Endometrial microvascular endothelial cells (primary cell): ENCODE results near the gene OPN1SW. TPM values are rescaled to one million over a fixed set of nuclear protein-coding genes. Genes with fewer than 3 reads are reported as not detected.

Source experiments
- in situ Hi-C: cut with HindIII; loops from 2 replicates; pipeline ENCODE4 v1.10.0; 2017; ENCODE audit warnings: low sequenced_read_pairs, low pct_unique_long_range_greater_than_20kb; ENCODE audit errors: inconsistent ontology term
- total RNA-seq: library from RNA; depleted of rRNA; stranded (reverse); fragments of >200 nt; gene quantifications from one replicate; pipeline ENCODE4 v1.2.3, GENCODE V29; 2015; ENCODE audit errors: inconsistent ontology term

The OPN1SW gene
- total RNA-seq, 1 donor from 2014 or later = not detected

DNA sequence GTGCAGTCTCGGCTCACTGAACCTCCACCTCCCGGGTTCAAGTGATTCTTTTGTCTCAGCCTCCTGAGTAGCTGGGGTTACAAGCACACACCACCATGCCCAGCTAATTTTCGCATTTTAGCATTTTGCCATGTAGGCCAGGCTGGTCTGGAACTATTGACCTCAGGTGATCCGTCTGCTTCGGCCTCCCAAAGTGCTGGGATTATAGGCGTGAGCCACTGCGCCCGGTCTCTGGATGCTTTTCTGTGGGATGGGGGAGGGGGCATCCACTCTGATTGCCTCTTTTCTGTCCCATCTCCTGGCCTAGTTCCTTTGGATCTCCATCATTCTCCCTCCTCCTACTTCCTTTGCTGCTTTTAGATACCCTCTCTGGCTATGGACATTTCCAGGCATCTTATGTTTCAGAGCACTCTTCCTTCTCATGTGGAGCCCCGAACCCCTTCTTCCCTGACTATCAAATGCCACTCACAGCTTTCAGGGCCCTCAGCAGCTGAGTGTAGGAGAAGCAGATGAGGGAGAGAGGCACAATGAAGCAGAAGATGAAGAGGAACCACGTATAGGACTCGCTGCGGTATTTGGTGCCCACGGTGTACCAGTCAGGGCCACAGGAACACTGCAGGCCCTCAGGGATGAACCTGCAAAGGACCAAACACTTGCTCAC, 1.4 kb downstream of the OPN1SW start:
- in situ Hi-C loops = no loop called here

DNA sequence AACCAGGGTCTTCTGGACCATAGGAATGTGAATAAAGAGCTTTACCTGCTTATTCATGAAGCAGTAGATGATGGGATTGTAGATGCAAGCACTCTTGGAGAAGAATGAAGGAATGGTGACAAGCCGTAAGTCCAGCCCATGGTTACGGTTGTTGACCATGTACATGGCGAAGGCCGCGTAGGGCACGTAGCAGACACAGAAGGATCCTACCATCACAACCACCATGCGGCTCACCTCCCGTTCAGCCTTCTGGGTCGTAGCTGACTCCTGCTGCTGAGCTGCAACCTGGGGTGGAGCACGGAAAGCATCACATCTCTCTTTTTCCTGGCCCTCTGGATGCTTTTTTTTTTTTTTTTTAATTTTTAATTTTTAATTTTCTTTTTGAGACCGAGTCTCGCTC, 2.0 kb downstream of the OPN1SW start:
- in situ Hi-C loops = no loop called here

DNA sequence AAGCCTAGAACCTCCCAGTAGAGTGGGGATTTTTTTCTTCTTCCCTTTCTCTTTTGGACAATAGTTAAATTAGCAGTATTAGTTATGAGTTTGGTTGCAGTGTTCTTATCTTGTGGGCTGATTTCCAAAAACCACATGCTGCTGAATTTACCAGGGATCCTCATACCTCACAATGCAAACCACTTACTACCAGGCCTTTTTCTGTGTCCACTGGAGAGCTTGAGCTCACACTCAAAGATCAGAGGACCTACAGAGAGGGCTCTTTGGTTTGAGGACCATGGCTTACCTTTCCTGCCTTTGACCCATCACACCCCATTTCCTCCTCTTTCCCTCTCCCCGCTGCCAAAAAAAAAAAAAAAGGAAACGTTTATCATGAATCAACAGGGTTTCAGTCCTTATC, 5.4 kb downstream of the OPN1SW start:
- in situ Hi-C loops = no loop called here

DNA sequence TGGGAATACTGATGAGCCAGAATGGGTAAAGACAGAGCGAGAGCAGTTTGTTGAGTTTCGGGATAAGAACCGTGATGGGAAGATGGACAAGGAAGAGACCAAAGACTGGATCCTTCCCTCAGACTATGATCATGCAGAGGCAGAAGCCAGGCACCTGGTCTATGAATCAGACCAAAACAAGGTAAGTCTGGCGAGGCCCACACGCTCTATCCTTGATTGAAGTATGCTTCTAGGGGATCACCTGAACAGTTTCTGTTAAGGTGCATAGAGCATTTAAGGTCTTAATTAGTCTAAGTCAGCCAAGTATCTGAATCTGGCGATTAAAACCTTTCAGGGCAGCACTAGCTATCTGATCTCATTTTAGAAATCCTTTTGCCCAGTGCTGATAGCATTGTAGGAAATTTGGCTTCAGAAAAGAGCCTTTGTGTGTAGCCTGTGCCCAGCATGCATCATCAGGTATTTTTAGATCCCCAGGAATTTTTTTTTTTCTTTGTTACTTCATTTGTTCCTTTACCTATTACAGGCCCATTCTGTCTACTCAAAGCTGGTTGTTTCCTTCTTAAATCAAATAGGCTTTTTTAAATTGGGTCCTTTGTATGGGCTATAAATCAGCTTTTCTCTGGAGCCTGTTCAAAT, 8.0 kb downstream of the OPN1SW start:
- in situ Hi-C loops = no loop called here

DNA sequence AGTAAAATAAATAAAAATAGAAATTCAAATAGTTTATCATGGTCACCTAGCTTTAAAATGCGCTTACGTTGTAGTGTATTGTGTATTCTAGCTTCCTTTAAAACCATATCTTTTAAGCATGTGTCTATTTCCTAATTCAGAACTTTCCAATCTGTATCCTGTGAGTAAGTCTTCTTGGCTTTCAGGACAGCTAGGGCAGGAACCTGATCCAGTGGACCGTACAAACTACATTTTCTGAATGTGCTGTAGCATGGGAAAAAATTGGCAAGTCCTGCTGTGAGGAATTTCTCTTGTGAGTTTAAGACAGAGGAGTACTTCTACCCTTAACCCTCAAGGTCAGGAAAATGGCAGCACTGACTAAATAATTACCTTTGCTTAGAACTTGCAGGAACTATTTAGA, 12.1 kb downstream of the OPN1SW start:
- in situ Hi-C loops = no loop called here

DNA sequence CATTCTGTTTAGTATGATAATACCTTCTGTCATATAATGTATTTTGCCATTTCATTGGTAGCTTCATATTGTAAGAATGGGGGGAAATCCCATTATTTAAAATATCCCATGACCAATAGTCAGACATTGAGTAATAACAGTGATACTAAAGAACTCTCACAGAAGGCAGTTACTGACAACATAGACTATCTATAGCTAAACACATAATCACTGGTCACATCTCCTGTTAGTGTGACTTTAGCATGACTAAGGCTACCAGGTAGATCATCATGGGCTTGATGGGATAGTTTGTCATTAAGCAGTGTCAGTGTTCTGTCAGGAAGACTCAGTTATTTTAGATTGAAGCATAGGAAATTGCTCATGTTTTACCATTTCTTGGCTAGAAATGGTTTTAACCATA, 16.4 kb downstream of the OPN1SW start:
- in situ Hi-C loops = no loop called here

DNA sequence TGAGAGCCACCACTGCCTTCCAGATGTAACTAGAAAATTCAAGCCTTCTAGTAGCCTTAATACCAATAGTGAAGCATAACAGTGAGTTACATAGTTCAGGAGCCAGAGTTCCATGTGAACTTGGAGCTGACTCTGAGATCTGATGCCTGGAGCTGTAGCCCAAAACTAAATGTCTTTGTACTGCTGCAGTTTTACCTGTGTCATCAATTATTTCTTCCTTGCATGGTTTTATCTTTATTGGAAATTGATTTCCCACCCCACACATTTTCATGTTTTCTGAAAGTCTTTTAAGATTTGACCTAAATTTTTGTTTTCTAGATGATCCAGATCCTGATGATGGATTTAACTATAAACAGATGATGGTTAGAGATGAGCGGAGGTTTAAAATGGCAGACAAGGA, 17.0 kb downstream of the OPN1SW start:
- in situ Hi-C loops = no loop called here

DNA sequence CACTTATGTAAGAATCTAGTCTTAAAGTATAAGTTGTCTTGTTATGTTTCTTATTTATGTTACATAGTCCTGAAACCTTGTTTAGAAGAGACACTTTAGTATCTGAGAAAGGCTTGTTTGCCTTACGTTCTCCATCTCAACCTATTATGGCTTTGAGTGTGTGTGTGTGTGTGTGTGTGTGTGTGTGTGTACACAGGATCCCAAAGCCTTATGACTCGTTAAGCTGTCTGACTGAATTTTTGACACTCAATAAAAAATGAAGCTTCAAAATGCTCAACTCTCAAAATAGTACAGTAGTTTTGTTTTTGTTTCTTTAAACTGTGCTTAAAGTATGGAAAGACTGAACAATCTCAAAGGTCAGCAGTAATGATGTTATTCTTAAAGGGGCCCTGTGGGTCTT, 18.4 kb downstream of the OPN1SW start:
- in situ Hi-C loops = no loop called here

DNA sequence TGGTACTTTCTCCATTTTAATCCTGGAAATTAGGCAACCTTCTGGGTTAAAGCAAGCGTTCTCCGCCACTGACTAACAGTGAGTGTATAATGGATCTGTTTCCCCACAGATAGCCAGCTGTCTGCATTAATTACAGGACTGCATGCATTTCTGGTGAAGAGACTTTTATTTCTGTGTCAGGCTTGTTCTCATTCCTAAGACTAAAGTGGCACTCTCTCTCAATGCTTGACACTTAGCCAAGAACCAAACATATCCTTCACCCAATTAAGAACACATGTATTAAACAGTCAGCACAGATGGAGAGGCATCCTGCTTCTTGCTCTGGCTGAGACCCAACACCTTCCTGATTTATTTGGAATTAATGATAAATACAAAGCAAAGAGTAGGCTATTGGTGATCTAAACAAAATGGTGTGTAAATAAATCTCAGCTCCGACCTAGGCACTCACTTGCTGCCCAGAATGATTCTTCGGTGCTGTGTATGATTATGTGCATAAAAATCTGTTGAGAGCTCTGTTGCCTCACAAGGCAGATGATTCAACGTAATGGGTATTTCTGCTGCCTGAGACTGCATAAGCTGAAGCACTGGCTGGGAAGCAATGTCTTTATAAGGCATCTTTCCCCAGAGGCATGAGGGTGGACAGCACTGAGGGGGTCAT, 19.6 kb downstream of the OPN1SW start:
- in situ Hi-C loops = no loop called here

DNA sequence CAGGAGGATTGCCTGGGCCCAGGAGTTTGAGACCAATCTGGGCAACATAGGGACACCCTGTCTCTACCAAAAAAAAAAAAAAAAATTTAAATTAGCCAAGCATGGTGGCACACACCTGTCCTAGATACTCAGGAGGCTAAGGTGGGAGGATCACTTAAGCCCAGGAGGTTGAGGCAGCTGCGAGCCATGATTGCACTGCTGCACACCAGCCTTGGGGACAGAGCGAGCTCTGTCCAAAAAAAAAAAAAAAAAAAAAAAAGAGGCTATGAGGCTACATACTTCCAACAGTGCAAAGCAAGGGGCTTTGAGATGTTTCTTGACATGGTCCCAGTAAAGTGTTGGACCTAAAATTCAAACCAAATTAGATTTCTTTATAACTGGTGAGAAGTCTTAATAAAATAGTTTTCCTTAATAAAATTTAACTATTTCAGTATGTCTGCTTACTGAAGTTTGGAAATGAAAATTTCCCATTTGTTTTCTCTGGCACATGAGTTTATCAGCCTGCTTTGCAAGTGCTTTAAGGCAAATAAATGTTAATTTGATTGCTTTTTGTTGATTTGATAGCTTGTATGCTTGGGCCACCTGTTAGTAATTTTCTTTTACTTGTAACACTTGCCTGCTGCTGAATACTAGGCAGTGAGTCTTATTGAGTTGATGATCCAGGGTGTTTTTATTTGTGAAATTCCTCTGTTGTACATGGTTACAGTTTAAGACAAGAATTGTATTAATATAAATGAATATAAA, 20.3 kb downstream of the OPN1SW start:
- in situ Hi-C loops = no loop called here

DNA sequence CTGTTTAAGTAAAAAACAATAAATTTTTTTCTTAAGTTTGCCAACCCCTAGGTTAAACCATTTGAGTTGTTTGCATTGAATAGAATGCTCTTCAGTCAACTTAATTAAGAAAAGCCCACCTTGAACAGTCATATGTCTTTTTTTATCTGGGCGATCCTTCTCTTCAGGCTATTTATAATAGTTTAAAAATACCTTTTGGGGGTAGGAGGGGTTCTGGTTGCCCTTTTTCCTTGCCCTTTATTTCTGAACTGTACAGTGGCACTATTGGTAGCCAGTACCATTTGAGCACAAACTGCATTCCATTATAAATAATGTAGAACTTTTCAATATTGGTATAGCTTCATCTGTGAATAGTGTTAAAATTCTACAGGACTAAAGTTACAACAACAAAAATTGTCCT, 23.3 kb downstream of the OPN1SW start:
- in situ Hi-C loops = no loop called here

DNA sequence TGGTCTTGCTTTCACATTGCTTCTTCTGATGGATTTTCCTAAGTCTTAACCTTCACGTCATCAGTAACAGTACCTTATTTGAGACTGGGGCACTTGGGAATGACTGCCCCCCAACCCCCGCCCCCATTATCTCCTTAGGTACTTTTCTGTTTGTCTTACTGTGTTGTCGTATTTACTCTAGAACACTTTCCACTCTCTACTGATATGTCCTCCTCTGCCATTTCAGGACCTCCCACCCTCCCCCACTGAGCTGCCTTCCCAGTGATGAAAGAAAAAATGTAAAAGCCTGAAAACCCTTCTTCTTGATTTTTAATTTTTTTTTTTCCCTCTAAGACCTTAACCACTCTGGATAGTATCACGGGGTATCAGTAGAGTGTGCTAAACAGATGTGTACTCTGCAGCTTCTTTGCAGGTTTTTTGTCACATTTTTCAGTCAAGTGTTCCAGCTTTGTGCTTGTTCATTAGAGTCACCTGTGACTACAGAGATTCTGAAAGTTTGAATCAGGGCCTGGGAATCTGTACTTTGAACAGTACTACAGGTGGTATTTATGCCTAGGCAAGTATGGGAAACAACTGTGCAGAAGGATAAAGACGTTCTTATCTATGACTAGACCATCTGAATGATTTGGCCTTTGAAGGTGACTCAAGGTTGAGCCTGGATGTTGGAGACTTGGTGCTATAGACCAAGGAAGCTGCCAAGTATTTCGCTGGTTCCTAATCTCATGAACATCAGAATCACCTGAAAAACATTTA, 28.1 kb downstream of the OPN1SW start:
- in situ Hi-C loops = no loop called here

DNA sequence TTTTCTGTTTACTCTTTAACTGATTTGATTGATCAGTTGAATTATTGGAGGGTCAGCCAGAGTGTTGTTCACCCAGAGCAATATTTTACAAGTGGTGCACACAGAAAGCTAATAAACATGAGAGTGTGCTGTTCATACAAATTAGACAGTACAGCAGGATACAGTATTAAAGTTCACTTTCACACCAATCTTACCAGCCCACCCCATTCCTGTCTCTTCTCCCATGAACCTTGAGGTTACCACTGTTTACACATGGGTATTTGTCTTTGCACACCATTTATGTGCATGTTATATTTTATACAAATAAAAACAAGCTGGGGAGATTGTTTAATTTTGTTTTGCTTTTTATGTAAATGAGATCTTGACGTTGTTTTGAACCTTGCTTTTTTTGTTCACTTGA, 29.9 kb downstream of the OPN1SW start:
- in situ Hi-C loops = no loop called here

DNA sequence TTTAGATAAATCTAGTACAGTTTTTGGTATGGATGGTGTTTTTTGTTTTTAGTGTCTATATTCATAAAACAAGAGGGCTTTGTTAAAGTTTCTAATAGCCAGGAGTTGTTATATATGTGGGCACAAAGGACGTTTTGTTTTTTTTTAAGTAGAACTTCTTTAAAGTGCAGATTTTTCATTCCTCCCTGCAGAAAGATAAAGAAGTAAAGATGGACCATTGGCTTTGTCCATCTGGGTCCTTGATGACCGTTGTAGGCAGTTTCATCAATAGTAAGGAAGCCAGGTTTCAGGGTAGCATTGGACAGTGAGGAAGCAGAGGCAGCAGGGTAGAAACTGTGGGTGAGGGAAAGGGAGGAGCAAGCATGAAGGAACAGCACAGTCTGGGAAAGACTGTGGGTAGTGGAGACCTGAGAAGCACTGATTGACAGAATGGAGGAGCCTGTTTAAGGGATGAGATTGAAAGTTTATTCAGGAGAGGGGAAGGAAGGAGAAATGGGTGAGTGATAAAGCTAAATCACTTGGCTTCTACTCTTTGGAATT, 31.2 kb downstream of the OPN1SW start:
- in situ Hi-C loops = no loop called here

DNA sequence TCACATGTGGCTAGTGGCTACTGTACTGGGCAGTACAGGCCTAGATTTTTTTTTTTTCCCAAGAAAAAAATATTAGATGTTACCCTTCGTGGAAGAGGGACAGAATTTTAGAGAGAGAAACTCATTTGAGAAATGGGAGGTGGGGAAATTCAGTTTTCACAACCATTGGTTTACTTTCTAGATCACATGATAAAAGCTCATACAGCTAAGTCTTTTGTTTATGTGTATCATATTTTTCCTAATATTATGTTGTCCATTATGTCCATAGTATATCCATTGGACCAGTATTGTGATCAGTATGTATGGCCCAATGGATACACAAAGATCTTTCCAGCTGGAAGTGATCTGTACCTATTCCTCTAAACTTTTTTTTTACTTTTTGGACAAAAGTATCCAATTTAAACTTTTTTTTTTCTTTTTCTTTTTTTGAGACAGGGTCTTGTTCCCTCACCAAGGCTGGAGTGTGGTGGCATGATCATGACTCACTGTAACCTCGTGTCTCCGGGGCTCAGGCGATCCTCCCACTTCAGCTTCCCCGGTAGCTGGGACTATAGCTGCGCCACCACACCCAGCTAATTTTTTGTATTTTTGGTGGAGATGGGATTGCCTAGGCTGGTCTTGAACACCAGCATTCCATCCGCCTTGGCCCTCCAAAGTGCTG, 32.4 kb downstream of the OPN1SW start:
- in situ Hi-C loops = no loop called here

DNA sequence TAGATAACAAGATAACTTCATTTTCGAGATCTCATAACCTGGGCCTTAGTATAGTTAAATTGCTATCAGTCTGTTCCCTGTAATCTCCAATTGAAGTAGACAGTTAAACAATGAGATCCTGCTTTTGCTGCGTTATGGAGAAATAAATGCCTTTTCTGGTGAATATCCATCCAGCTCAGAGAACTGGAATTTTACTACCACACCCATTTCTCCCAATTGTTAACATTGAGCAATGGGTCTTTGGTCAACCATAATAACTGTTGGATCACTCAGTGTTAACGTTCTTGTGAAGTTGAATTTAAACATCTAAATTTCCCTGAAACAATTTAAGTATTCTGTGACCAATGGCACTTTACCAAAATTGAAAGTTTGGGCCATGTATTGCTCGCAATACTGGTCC, 33.4 kb downstream of the OPN1SW start:
- in situ Hi-C loops = no loop called here

DNA sequence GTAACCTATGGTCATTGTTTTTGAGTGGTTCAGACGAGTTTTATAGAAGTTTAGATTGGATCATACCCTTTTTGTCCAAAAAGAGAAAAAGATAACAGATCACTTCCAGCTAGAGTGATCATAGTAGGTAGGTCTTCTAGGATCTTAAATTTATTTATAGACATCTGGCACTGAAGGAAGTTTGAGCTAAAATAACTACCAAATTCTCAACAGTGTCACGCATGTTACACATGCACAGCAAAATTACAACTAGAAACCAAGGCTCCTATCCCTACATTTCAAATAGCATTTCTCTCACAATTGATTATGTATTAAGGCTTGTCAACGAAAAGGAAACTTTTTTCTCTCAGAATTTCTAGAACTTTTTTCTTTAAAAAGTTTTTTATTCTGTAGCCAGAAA, 34.1 kb downstream of the OPN1SW start:
- in situ Hi-C loops = no loop called here

DNA sequence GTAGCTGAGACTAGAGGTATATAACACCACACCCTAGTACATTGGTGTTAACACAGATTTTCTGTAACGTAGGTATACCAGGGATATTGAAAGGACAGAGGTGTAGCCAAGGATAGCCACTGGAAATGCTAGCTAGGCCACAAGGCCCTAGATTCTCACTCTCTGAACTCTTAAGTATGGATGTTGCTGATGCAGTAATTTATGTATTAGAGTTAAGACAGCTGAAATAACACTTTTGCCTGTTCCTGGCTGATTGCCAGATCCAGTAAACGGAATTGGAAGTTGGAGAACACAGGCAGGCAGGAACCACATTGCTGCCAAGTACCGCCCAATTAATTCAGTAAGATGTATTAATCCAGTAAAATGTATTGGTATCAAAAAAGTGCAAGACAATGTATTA, 34.6 kb downstream of the OPN1SW start:
- in situ Hi-C loops = no loop called here
